NCI-H226 (cell line): ENCODE results near the gene ALDH16A1.
A peak's percentile ranks its signal among the peaks of the same experiment; 100 is the strongest.

Experiments
- DNase-seq: peaks from one replicate; pipeline ENCODE4 v3.0.0-alpha.2; 2015

The ALDH16A1 gene

GRCh38 chr19:49453013-49453756 is at the start of gene ALDH16A1:
ALDH16A1 (plus strand) TSS chr19:49453225; CDS start chr19:49453332, 107 bp downstream.
- peak; percentile 96 for DNase-seq

- DNase-seq, result no peak
These were observed 49.4 kb upstream of the ALDH16A1 start for GRCh38 chr19:49403404-49404187.

GRCh38 chr19:49407079-49407478 is 45.9 kb upstream of the ALDH16A1 start:
- no peak for DNase-seq

GRCh38 chr19:49407482-49408015 is 45.5 kb upstream of the ALDH16A1 start:
- no peak for DNase-seq

- peak; percentile 18 for DNase-seq
These were observed 44.1 kb upstream of the ALDH16A1 start for GRCh38 chr19:49408816-49409440.

GRCh38 chr19:49409441-49410029 is 43.5 kb upstream of the ALDH16A1 start:
- no peak for DNase-seq

- no peak for DNase-seq
These were observed 41.2 kb upstream of the ALDH16A1 start for GRCh38 chr19:49411681-49412326.

- no peak for DNase-seq
These were observed 39.7 kb upstream of the ALDH16A1 start for GRCh38 chr19:49413348-49413747.

GRCh38 chr19:49414256-49414655 is 38.8 kb upstream of the ALDH16A1 start:
- DNase-seq, result no peak

GRCh38 chr19:49415102-49415809 is 37.8 kb upstream of the ALDH16A1 start:
- DNase-seq, result no peak

- no peak for DNase-seq
These were observed 37.2 kb upstream of the ALDH16A1 start for GRCh38 chr19:49415810-49416200.

GRCh38 chr19:49417088-49417487 is 35.9 kb upstream of the ALDH16A1 start:
- no peak for DNase-seq

GRCh38 chr19:49418511-49418910 is 34.5 kb upstream of the ALDH16A1 start:
- DNase-seq, result no peak

GRCh38 chr19:49419173-49419572 is 33.9 kb upstream of the ALDH16A1 start:
- DNase-seq, result no peak

- DNase-seq, result no peak
These were observed 32.8 kb upstream of the ALDH16A1 start for GRCh38 chr19:49420227-49420626.

GRCh38 chr19:49421039-49421877 is 31.8 kb upstream of the ALDH16A1 start:
- peak; percentile 66 for DNase-seq

- DNase-seq, result no peak
These were observed 31.2 kb upstream of the ALDH16A1 start for GRCh38 chr19:49421878-49422202.

GRCh38 chr19:49422407-49423070 is 30.5 kb upstream of the ALDH16A1 start:
- no peak for DNase-seq

GRCh38 chr19:49423071-49423984 is 29.7 kb upstream of the ALDH16A1 start, which contains the start of gene PTH2:
PTH2 (minus strand) TSS chr19:49423441; CDS start chr19:49423339, 102 bp downstream.
- DNase-seq, result no peak
